ENCODE measurements around the gene PARP3.

GRCh38 chr3:51967384-51968169 lies 25.4 kb downstream of the PARP3 start, which contains the start of gene PCBP4:
- no peak for TF ChIP-seq CTCF (IDR thresholded peaks at IDR 0.05 in 8 of 11, conservative IDR thresholded peaks at IDR 0.05 in 3 of 11)
- TF ChIP-seq POLR2A (IDR thresholded peaks at IDR 0.05): no peak
